Activated CD4-positive, alpha-beta memory T cell treated with anti-CD3 and anti-CD28 coated beads for 36 hours (primary cell): Measurements from ENCODE around the gene STARD3. TPM values are rescaled to one million over a fixed set of nuclear protein-coding genes. Genes with fewer than 3 reads are reported as not detected.

Experiments
- CTCF ChIA-PET: fragments of 350-600 bp; sonication (Branson Sonifier 250); formaldehyde crosslinking; loops from one replicate; lab custom pipeline; 2021; ENCODE audit warnings: antibody characterized with exemption, inconsistent platforms; lab: Charles Lee
- POLR2A ChIA-PET: fragments of 350-600 bp; sonication (Branson Sonifier 250); formaldehyde crosslinking; loops from one replicate; lab custom pipeline; 2021; ENCODE audit warnings: antibody characterized with exemption; lab: Charles Lee
- DNase-seq: peaks from one replicate; pipeline ENCODE4 v3.0.0-alpha.2; 2020
- H3K27ac Mint-ChIP-seq: one replicate; pipeline ENCODE4 v1.8.0; 2021; ENCODE audit warnings: mixed read lengths
- H3K27me3 Mint-ChIP-seq: one replicate; pipeline ENCODE4 v1.8.0; 2021; ENCODE audit warnings: mixed read lengths
- H3K36me3 Mint-ChIP-seq: one replicate; pipeline ENCODE4 v1.8.0; 2021; ENCODE audit warnings: mixed read lengths
- H3K4me1 Mint-ChIP-seq: one replicate; pipeline ENCODE4 v1.8.0; 2021; ENCODE audit warnings: low read depth, mixed read lengths
- H3K4me3 Mint-ChIP-seq: one replicate; pipeline ENCODE4 v1.8.0; 2021; ENCODE audit warnings: mild to moderate bottlenecking, mixed read lengths
- H3K9me3 Mint-ChIP-seq: one replicate; pipeline ENCODE4 v1.8.0; 2021; ENCODE audit warnings: mixed read lengths
- intact Hi-C: fragments of 100-400 bp; cut with micrococcal nuclease; formaldehyde crosslinking; loops from one replicate; pipeline ENCODE4 v1.15.1; 2023
- total RNA-seq, 2 experiments: library from RNA; stranded (reverse); gene quantifications; one replicate each; pipeline ENCODE4 v1.2.3, GENCODE V29; 2021

The STARD3 gene
- total RNA-seq, 2 experiments from 2014 or later: 53.6 to 60.3 TPM

DNA sequence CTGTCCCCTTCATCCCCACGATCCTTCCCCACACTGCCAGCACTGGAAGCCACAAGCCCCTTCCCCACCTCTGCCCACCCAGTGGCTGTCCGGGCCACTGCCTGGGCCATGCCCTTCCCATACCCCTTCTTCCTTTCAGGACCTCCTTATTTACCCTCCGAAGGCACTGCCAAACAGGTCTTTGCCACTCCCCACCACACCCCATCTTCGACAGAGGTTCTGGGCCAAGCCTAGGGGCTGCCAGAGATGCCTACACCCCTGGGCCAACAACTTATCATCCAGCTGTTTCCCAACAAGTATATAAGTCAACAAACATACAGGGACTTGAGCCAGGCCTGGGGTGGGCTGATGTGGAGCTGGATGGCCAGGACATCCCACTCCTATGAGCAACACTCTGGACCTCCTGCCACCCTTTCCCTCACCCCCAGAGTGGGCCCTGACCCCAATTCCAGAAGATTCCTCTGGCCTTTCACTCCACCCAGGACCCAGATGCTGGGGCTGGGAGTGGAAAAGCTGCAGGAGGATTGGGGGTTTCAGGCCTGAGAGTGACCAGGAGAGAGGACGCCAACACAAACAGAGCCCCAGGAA is 11.7 kb upstream of the STARD3 start:
- intact Hi-C loops: no loop called here
- Mint-ChIP-seq H3K4me1 (peaks cover 25% of the 10 kb centered on the region), H3K9me3 (no peaks in the 10 kb centered on the region), H3K27me3 (peaks cover 34% of the 10 kb centered on the region), H3K27ac (no peak overlapping the region), H3K4me3 (no peak overlapping the region), H3K36me3 (no peaks in the 10 kb centered on the region)
- CTCF ChIA-PET: interaction anchor here (1.0 to 8.6 kb wide), 7 partner anchors 8 to 130 kb away, joined by 3 to 178 read pairs (median 14); no protein-coding TSS in a partner anchor
- POLR2A ChIA-PET: interaction anchor here (0.5 kb wide), 1 partner anchor 30 kb away, joined by 3 read pairs; no protein-coding TSS in a partner anchor
- DNase-seq: no peak

DNA sequence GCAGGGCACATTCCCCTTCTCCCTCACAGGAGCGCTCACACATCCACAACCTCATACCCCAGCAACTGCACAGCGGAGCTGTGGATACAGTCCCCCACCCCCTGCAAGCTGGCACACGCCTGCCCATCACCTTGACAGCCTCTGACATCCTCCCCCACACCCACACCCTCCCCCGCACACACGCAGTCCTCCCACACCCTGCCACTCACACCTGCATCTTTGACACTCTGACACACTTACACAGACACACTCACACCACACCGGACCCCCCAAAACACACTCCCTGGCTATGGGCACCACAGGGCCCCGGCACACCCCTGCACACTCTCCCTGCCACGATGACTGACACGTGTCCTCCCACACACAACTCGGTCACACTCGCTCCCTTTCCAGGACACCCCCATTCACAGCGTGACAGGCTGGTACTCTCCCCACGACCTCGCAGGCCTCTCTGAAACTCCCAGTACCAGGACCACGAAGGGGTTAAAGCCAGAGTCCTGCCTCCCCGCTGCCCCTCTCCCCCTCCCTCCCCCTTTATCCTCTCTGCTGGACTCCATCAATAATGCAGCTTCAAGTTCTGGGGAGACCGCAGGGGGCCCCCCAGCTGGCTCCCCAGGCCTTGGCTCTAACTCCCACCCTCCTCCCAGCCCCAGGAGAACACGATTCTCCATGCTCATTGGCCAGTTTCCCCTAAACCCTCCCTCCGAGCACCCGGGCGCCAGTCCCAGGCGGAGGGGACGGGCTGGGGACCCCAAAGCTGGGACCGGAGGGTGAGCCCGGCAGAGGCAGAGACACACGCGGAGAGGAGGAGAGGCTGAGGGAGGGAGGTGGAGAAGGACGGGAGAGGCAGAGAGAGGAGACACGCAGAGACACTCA is 10.5 kb upstream of the STARD3 start, which contains the start of gene PPP1R1B:
Gene PPP1R1B (plus strand): TSS at position 782 of the 876 bp plus-strand sequence. CDS start 441 bp downstream, outside the sequence.
- peak; percentile 51 for DNase-seq

DNA sequence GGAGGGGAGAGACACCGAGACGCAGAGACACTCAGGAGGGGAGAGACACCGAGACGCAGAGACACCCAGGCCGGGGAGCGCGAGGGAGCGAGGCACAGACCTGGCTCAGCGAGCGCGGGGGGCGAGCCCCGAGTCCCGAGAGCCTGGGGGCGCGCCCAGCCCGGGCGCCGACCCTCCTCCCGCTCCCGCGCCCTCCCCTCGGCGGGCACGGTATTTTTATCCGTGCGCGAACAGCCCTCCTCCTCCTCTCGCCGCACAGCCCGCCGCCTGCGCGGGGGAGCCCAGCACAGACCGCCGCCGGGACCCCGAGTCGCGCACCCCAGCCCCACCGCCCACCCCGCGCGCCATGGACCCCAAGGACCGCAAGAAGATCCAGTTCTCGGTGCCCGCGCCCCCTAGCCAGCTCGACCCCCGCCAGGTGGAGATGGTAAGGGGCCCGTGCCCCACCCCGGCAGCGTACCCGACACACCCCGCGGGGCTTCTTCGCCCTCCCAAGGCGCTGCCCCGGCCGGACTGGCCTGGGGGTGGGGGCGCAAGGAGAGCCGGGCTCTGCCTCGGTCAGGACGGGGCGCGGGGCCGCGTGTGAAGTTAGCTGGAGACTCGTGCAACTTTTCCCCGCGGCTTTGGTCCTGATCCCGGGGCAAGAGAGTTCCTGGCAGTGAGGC is 9.8 kb upstream of the STARD3 start:
- H3K4me3 Mint-ChIP-seq: no peak overlapping the region
- CTCF ChIA-PET: interaction anchor here (1.5 kb wide), 2 partner anchors 8 to 103 kb away, joined by 3 to 5 read pairs; partner anchors contain the start of gene MIEN1
- H3K36me3 Mint-ChIP-seq: no peaks in the 10 kb centered on the region
- POLR2A ChIA-PET: no interaction called here
- H3K27me3 Mint-ChIP-seq: peaks cover 41% of the 10 kb centered on the region
- peaks cover 23% of the 10 kb centered on the region for H3K4me1 Mint-ChIP-seq
- H3K27ac Mint-ChIP-seq: no peak overlapping the region
- H3K9me3 Mint-ChIP-seq: no peaks in the 10 kb centered on the region
- intact Hi-C loops: no loop called here
- no peak for DNase-seq

More for the DNA sequence above, 10.5 kb upstream of the STARD3 start, which contains the start of gene PPP1R1B:
- no peaks in the 10 kb centered on the region for H3K9me3 Mint-ChIP-seq
- no peak within 1 kb of the TSS for H3K4me3 Mint-ChIP-seq
- ChIA-PET CTCF (interaction anchor here (1.5 to 8.6 kb wide), 5 partner anchors 7 to 104 kb away, joined by 3 to 178 read pairs (median 11); partner anchors contain the start of gene MIEN1), POLR2A (no interaction called here)
- intact Hi-C loops: no loop called here
- peaks cover 28% of the 10 kb centered on the region for H3K4me1 Mint-ChIP-seq
- H3K27ac Mint-ChIP-seq: no peak within 1 kb of the TSS
- no peaks in the 10 kb centered on the region for H3K36me3 Mint-ChIP-seq
- peaks cover 36% of the 10 kb centered on the region for H3K27me3 Mint-ChIP-seq

DNA sequence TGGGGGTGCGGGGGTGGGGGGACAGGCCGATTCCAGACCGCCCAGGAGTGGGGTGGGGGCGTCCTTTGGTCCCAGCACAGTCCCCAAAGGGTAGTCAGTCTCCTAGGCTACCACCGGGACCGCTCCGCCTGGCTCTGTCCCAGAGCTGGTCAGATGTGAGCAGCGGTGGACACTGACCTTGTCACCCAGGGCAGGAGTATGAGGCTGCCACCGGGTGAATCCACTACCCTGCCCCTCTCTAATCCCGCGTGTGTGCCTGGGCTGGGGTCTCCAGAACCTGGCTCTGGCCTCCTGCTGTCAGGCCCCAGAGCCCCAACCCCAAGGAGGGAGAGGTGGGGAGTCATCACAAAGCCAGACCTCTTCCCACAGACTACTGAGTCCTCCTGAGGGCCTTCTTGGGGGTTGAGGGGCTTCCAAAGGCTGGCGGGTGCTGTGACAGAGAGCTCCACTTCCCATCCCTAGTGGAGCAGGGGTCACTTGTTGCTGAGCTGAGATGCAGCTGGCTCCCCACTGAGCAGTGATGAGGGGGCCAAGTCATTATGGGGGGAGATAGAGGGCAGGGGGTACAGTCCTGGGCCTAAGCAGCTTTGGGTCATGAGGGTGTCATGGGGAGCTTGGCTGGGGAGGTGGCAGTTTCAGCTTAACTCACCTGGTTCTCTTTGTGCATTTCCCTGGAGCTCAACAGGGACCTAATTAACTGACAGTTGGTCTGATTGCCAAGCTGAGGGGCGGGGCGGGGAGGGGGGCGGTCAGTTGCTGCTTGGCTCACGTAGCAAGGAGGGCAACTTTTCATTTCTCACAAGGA is 9.0 kb upstream of the STARD3 start:
- ChIA-PET POLR2A (no interaction called here), CTCF (interaction anchor here (1.5 kb wide), 2 partner anchors 9 to 103 kb away, joined by 3 to 5 read pairs; partner anchors contain the start of gene MIEN1)
- Mint-ChIP-seq H3K9me3 (no peaks in the 10 kb centered on the region), H3K4me1 (peaks cover 17% of the 10 kb centered on the region), H3K27me3 (peaks cover 41% of the 10 kb centered on the region), H3K36me3 (no peaks in the 10 kb centered on the region), H3K4me3 (no peak overlapping the region), H3K27ac (no peak overlapping the region)
- intact Hi-C loops: no loop called here
- DNase-seq: no peak

DNA sequence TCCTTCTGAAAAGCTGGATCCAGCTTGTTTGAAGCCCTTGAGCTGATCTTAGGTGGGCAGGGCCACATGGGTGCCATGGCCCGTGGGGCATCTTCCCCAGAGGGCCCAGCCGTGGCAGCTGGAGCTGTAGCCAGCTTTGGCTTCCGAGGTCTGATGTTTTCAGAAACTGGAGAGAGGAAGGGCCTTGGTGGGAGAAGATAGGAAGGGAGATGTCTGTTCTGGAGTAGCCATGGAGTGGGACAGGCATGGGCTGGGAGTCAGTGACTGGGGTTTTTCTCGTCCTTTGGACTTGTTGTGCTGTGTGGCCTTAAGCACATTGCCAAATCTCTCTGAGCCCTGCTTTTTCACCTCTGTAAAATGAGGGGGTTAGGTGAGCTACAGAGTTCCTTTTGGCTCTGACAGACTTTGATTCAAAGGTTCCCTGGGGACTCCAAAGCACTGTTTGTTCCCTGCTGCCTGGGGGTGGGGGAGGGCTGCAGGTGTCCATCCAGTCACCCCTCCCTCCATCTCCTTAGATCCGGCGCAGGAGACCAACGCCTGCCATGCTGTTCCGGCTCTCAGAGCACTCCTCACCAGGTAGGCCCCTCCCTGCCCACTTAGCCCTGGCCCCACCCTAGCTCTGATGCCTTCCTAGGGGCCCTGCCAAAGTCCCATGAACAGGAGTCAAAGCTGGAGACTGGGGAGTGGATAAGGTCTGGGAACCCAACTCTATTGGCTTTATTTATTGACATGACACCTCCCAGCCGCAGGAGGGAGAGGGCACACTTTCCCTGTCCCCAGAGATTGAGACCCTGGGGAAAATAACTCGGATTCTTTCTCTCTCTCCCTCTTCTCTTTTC is 8.1 kb upstream of the STARD3 start:
- no peaks in the 10 kb centered on the region for H3K36me3 Mint-ChIP-seq
- H3K27ac Mint-ChIP-seq: no peak overlapping the region
- peaks cover 11% of the 10 kb centered on the region for H3K4me1 Mint-ChIP-seq
- peaks cover 41% of the 10 kb centered on the region for H3K27me3 Mint-ChIP-seq
- H3K9me3 Mint-ChIP-seq: no peaks in the 10 kb centered on the region
- no peak for DNase-seq
- ChIA-PET POLR2A (no interaction called here), CTCF (interaction anchor here (1.5 to 7.6 kb wide), 2 partner anchors 7 to 10 kb away, joined by 5 to 178 read pairs; no protein-coding TSS in a partner anchor)
- no peak overlapping the region for H3K4me3 Mint-ChIP-seq
- intact Hi-C loops: no loop called here

DNA sequence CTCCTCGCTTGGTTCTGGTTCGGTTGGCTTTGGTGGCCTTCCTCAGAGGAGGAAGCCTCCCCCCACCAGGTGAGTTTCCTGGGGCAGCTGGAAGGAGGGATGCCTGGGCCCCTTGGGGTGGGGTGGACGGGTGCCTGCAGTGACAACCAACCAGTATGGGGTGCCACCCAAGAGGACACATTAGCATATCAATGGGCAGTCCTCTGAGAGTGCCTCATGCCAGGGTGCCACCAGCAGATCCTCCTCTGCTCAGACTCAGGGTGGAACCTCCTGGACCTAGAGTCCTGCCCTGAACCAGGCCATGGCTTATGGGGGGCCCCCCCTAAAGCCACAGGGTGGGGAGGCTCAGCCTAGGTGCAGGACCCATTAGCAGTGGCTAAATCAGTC is 7.5 kb upstream of the STARD3 start:
- intact Hi-C loops: no loop called here
- Mint-ChIP-seq H3K4me3 (no peak overlapping the region), H3K4me1 (peaks cover 11% of the 10 kb centered on the region), H3K27me3 (peaks cover 39% of the 10 kb centered on the region), H3K36me3 (no peaks in the 10 kb centered on the region), H3K27ac (no peak overlapping the region), H3K9me3 (no peaks in the 10 kb centered on the region)
- no peak for DNase-seq
- ChIA-PET POLR2A (no interaction called here), CTCF (interaction anchor here (7.6 kb wide), 1 partner anchor 8 kb away, joined by 178 read pairs; no protein-coding TSS in a partner anchor)

GRCh38 chr17:39629898-39630297 is 7.0 kb upstream of the STARD3 start:
- no peak for DNase-seq

GRCh38 chr17:39631403-39631802 is 5.5 kb upstream of the STARD3 start:
- no peak overlapping the region for H3K4me3 Mint-ChIP-seq
- POLR2A ChIA-PET: interaction anchor here (0.6 kb wide), 1 partner anchor 8 kb away, joined by 7 read pairs; no protein-coding TSS in a partner anchor

More at GRCh38 chr17:39629898-39630297, 7.0 kb upstream of the STARD3 start:
- Mint-ChIP-seq H3K36me3 (no peaks in the 10 kb centered on the region), H3K27ac (no peak overlapping the region), H3K4me3 (no peak overlapping the region), H3K27me3 (peaks cover 38% of the 10 kb centered on the region), H3K9me3 (no peaks in the 10 kb centered on the region), H3K4me1 (peaks cover 11% of the 10 kb centered on the region)
- POLR2A ChIA-PET: no interaction called here
- CTCF ChIA-PET: interaction anchor here (7.6 kb wide), 1 partner anchor 8 kb away, joined by 178 read pairs; no protein-coding TSS in a partner anchor
- intact Hi-C loops: no loop called here

GRCh38 chr17:39632153-39632941 is 4.6 kb upstream of the STARD3 start:
- DNase-seq: no peak
- H3K9me3 Mint-ChIP-seq: no peaks in the 10 kb centered on the region
- peaks cover 13% of the 10 kb centered on the region for H3K4me1 Mint-ChIP-seq
- CTCF ChIA-PET: interaction anchor here (1.6 to 7.6 kb wide), 4 partner anchors 11 to 84 kb away, joined by 4 to 178 read pairs (median 24); no protein-coding TSS in a partner anchor
- intact Hi-C loops: no loop called here
- no peak overlapping the region for H3K4me3 Mint-ChIP-seq
- POLR2A ChIA-PET: no interaction called here
- H3K36me3 Mint-ChIP-seq: no peaks in the 10 kb centered on the region
- H3K27me3 Mint-ChIP-seq: peaks cover 19% of the 10 kb centered on the region
- H3K27ac Mint-ChIP-seq: no peak overlapping the region

More at GRCh38 chr17:39631403-39631802, 5.5 kb upstream of the STARD3 start:
- Mint-ChIP-seq H3K27ac (no peak overlapping the region), H3K27me3 (peaks cover 24% of the 10 kb centered on the region), H3K36me3 (no peaks in the 10 kb centered on the region), H3K9me3 (no peaks in the 10 kb centered on the region), H3K4me1 (peaks cover 12% of the 10 kb centered on the region)
- CTCF ChIA-PET: interaction anchor here (1.4 to 7.6 kb wide), 2 partner anchors 10 to 22 kb away, joined by 9 to 178 read pairs; no protein-coding TSS in a partner anchor
- intact Hi-C loops: no loop called here
- no peak for DNase-seq
